Caco-2 (cell line): ENCODE measurements around the gene SCGB3A1. TPM values are rescaled to one million over a fixed set of nuclear protein-coding genes. Genes with fewer than 3 reads are reported as not detected.

Experiments used
- BruUV-seq: library from RNA; stranded (reverse); fragments of 400-500 nt; replicated peaks from 2 replicates; lab custom pipeline; 2021; lab: Mats Ljungman, UMichigan
- CTCF ChIA-PET: fragments of 300-600 bp; sonication (Branson Sonifier 250); formaldehyde crosslinking; loops from one replicate; lab custom pipeline; 2022; ENCODE audit warnings: antibody characterized with exemption; lab: Charles Lee
- POLR2A ChIA-PET: fragments of 300-600 bp; sonication (Branson Sonifier 250); formaldehyde crosslinking; loops from one replicate; lab custom pipeline; 2022; ENCODE audit warnings: antibody characterized with exemption; lab: Charles Lee
- DNase-seq, 2 experiments: peaks; one replicate each; pipeline versions ENCODE4 v3.0.0 to v3.0.0-alpha.2; 2020 to 2022
- H3K27me3 ChIP-seq: replicated peaks from 2 replicates; pipeline ENCODE4 v1.6.0; 2011; ENCODE audit warnings: low read length; ENCODE audit not compliant: control insufficient read depth, insufficient read depth
- H3K36me3 ChIP-seq: 2 replicates; pipeline ENCODE4 v1.5.1; 2011; ENCODE audit warnings: low read length; ENCODE audit not compliant: control insufficient read depth, insufficient read depth
- H3K4me1 ChIP-seq: fragments of 250-450 bp; sonication (Bioruptor Pico); 2 replicates; pipeline ENCODE4 v1.5.1; 2020; ENCODE audit warnings: mild to moderate bottlenecking
- H3K4me3 ChIP-seq: 2 replicates; pipeline ENCODE4 v1.5.1; 2011; ENCODE audit warnings: low read depth, mild to moderate bottlenecking, control low read depth, low read length
- H3K9me3 ChIP-seq: fragments of 250-450 bp; sonication (Bioruptor Pico); 2 replicates; pipeline ENCODE4 v1.5.1; 2020; ENCODE audit warnings: mild to moderate bottlenecking, moderate library complexity
- H3K27ac Mint-ChIP-seq: one replicate; pipeline ENCODE4 v1.8.0; 2022; ENCODE audit warnings: mixed read lengths; ENCODE audit not compliant: unreplicated experiment
- H3K27me3 Mint-ChIP-seq: one replicate; pipeline ENCODE4 v1.8.0; 2022; ENCODE audit warnings: mixed read lengths; ENCODE audit not compliant: insufficient read depth, unreplicated experiment
- H3K36me3 Mint-ChIP-seq: one replicate; pipeline ENCODE4 v1.8.0; 2022; ENCODE audit warnings: mild to moderate bottlenecking, mixed read lengths; ENCODE audit not compliant: insufficient read depth, unreplicated experiment
- H3K4me1 Mint-ChIP-seq: one replicate; pipeline ENCODE4 v1.8.0; 2022; ENCODE audit warnings: low read depth, mixed read lengths; ENCODE audit not compliant: unreplicated experiment
- H3K4me3 Mint-ChIP-seq: one replicate; pipeline ENCODE4 v1.8.0; 2022; ENCODE audit warnings: mild to moderate bottlenecking, moderate library complexity, mixed read lengths; ENCODE audit not compliant: unreplicated experiment
- H3K9me3 Mint-ChIP-seq: one replicate; pipeline ENCODE4 v1.8.0; 2022; ENCODE audit warnings: mixed read lengths; ENCODE audit not compliant: unreplicated experiment
- CTCF ChIP-seq, 2 experiments: fragments of 200-600 bp in 1 of 2; IDR thresholded peaks; 1 replicate in 1 of 2; 2 replicates in 1 of 2; pipeline versions ENCODE4 v1.5.1 to v1.8.0; 2011 to 2022; ENCODE audit warnings: antibody characterized with exemption in 1 of 2, control low read depth in 1 of 2, inconsistent platforms in 1 of 2, low read depth in 1 of 2, low read length in 1 of 2, mild to moderate bottlenecking in 1 of 2, moderate library complexity in 1 of 2; ENCODE audit not compliant: insufficient read depth in 1 of 2, severe bottlenecking in 1 of 2, unreplicated experiment in 1 of 2
- intact Hi-C: fragments of 100-400 bp; cut with micrococcal nuclease; formaldehyde crosslinking; loops from one replicate; pipeline ENCODE4 v1.10.0; 2022; ENCODE audit not compliant: unreplicated experiment
- total RNA-seq: library from RNA; stranded (reverse); gene quantifications from 2 replicates; pipeline ENCODE4 v1.2.3, GENCODE V29; 2022

The SCGB3A1 gene
- total RNA-seq, 1 experiment from 2014 or later: not detected

DNA sequence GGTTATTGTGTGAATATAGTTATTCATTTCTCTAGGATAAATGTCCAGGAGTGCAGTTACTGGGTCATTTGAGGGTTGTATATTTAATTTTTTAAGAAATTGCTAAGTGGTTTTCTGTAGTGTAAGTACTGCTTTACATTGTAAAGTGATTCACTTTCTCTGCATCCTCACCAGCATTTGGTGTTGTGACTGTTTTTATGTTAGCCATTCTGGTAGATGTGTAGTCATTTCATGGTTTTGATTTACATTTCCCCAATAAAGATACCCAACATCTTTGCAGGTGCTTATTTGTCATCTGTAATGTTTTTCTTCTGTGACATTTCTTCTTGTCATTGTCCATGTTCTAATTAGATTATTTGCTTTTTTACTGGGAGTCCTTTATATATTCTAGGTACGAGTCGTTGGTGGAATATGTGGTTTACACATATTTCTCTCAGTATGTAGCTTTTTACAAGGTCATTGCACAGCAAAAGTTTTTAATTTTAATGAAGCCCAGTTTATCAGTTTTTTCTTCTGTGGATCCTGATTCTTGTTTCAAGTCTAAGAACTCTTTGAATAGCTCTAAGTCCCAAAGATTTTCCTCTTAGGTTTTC, 34.0 kb downstream of the SCGB3A1 start:
- no peaks in the 10 kb centered on the region for H3K9me3 ChIP-seq
- CTCF ChIA-PET: no interaction called here
- peaks cover 3% of the 10 kb centered on the region for H3K36me3 ChIP-seq
- no peaks in the 10 kb centered on the region for H3K9me3 Mint-ChIP-seq
- no peaks in the 10 kb centered on the region for H3K4me1 ChIP-seq
- DNase-seq: no peak
- H3K27ac Mint-ChIP-seq: no peak overlapping the region
- peaks cover 60% of the 10 kb centered on the region for H3K36me3 Mint-ChIP-seq
- H3K4me3 Mint-ChIP-seq: no peak overlapping the region
- no peaks in the 10 kb centered on the region for H3K4me1 Mint-ChIP-seq
- TF ChIP-seq CTCF (IDR thresholded peaks at IDR 0.05; ENCODE audit: insufficient read depth in 1 of 2, low read depth in 1 of 2, low read length in 1 of 2, severe bottlenecking in 1 of 2, unreplicated experiment in 1 of 2): no peak
- intact Hi-C loops: no loop called here
- no peaks in the 10 kb centered on the region for H3K27me3 ChIP-seq
- BruUV-seq: no TSS peak
- no peak overlapping the region for H3K4me3 ChIP-seq
- POLR2A ChIA-PET: no interaction called here
- H3K27me3 Mint-ChIP-seq: no peaks in the 10 kb centered on the region

DNA sequence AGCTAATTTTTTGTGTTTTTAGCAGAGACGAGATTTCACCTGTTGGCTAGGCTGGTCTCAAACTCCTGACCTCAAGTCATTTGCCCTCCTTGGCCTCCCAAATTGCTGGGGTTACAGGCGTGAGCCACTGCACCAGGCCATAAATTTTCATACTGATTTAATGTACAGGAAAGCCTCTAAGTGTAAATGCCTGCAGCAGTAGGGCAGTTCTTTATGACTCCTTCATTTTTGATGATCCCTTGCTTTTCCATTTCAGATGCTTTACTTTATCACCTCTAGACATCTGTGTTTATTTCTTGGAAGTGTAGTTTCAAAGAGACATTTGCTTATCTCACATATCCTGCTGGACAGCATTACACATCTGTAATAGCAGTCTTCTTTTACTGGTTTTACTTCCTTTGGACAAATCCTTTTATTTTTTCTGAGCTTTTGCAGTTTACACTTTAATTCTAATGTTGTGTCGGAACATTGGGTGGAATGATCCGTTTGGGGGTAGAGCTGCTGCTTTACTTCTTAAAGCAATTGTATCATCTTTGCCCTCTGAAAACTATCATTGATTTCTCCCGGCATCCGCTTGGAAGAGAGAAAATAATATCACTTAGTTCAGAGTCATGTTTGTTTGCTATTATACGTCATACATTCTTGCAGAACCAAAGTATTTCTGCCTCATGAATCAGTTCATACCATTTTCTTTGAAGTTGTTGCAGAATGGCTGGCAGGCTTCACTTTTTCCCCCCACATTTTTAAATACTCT, 36.0 kb downstream of the SCGB3A1 start:
- no peaks in the 10 kb centered on the region for H3K27me3 ChIP-seq
- H3K4me3 Mint-ChIP-seq: no peak overlapping the region
- H3K9me3 Mint-ChIP-seq: no peaks in the 10 kb centered on the region
- no peaks in the 10 kb centered on the region for H3K4me1 ChIP-seq
- DNase-seq: no peak
- ChIA-PET CTCF (no interaction called here), POLR2A (no interaction called here)
- no peaks in the 10 kb centered on the region for H3K4me1 Mint-ChIP-seq
- intact Hi-C loops: no loop called here
- BruUV-seq: no TSS peak
- H3K27ac Mint-ChIP-seq: no peak overlapping the region
- no peaks in the 10 kb centered on the region for H3K27me3 Mint-ChIP-seq
- H3K36me3 ChIP-seq: peaks cover 3% of the 10 kb centered on the region
- H3K9me3 ChIP-seq: no peaks in the 10 kb centered on the region
- H3K4me3 ChIP-seq: no peak overlapping the region
- TF ChIP-seq CTCF (IDR thresholded peaks at IDR 0.05; ENCODE audit: insufficient read depth in 1 of 2, low read depth in 1 of 2, low read length in 1 of 2, severe bottlenecking in 1 of 2, unreplicated experiment in 1 of 2): no peak
- peaks cover 61% of the 10 kb centered on the region for H3K36me3 Mint-ChIP-seq

GRCh38 chr5:180553530-180553929, 37.8 kb downstream of the SCGB3A1 start:
- no peaks in the 10 kb centered on the region for H3K9me3 ChIP-seq
- BruUV-seq: no TSS peak
- Mint-ChIP-seq H3K27me3 (no peaks in the 10 kb centered on the region), H3K27ac (no peak overlapping the region), H3K4me1 (peaks cover 2% of the 10 kb centered on the region), H3K4me3 (no peak overlapping the region), H3K9me3 (no peaks in the 10 kb centered on the region), H3K36me3 (peaks cover 65% of the 10 kb centered on the region)
- no peaks in the 10 kb centered on the region; the same call in 1 of the 2 replicates for H3K4me1 ChIP-seq
- CTCF ChIA-PET: no interaction called here
- no peak for DNase-seq
- H3K36me3 ChIP-seq: peaks cover 3% of the 10 kb centered on the region
- no peak for TF ChIP-seq CTCF (IDR thresholded peaks at IDR 0.05; ENCODE audit: insufficient read depth in 1 of 2, low read depth in 1 of 2, low read length in 1 of 2, severe bottlenecking in 1 of 2, unreplicated experiment in 1 of 2)
- intact Hi-C loops: no loop called here
- POLR2A ChIA-PET: no interaction called here
- H3K27me3 ChIP-seq: no peaks in the 10 kb centered on the region
- H3K4me3 ChIP-seq: no peak overlapping the region
